SH-SY5Y (cell line): ENCODE results near the gene KLC1.

Source experiments
- GATA2 ChIP-seq: IDR thresholded peaks from 2 replicates; pipeline ENCODE4 v1.6.1; 2011; ENCODE audit warnings: mild to moderate bottlenecking, low read depth, low read length
- GATA3 ChIP-seq: IDR thresholded peaks from 2 replicates; pipeline ENCODE4 v1.6.1; 2011; ENCODE audit warnings: low read depth, mild to moderate bottlenecking, low read length, moderate library complexity

- no peak for TF ChIP-seq GATA2
- TF ChIP-seq GATA3: no peak
These were observed 66.5 kb downstream of the KLC1 start for GRCh38 chr14:103695296-103696069.
